HL-60 (cell line): ENCODE results near the gene SLC36A1.

Source experiments
- DNase-seq, 2 experiments: peaks; one replicate each; pipeline ENCODE4 v3.0.0-alpha.2; 2010 to 2020; ENCODE audit warnings: low read depth in 1 of 2, low spot score in 1 of 2
- H3K27ac ChIP-seq: fragments of 250-450 bp; sonication (Bioruptor Pico); replicated peaks from 2 replicates; pipeline ENCODE4 v1.5.1; 2020; ENCODE audit warnings: mild to moderate bottlenecking, moderate library complexity
- H3K27me3 ChIP-seq: fragments of 250-450 bp; sonication (Bioruptor Pico); 2 replicates; pipeline ENCODE4 v1.5.1; 2021; ENCODE audit warnings: mild to moderate bottlenecking, moderate library complexity; ENCODE audit not compliant: insufficient read depth, poor library complexity, severe bottlenecking
- H3K4me3 ChIP-seq: replicated peaks from 2 replicates; pipeline ENCODE4 v1.5.1; 2011; ENCODE audit warnings: mild to moderate bottlenecking, control low read depth, low read length; ENCODE audit not compliant: insufficient read depth
- CTCF ChIP-seq: IDR thresholded peaks from one replicate; pipeline ENCODE4 v1.5.1; 2011; ENCODE audit warnings: low read length, control low read depth, inconsistent platforms; ENCODE audit not compliant: insufficient read depth
- GABPA ChIP-seq: IDR thresholded peaks from 2 replicates; pipeline ENCODE4 v1.6.1; 2012; ENCODE audit warnings: low read depth
- POLR2AphosphoS5 ChIP-seq: IDR thresholded peaks from 2 replicates; pipeline ENCODE4 v1.6.1; 2012; ENCODE audit warnings: low read depth
- REST ChIP-seq: IDR thresholded peaks from 2 replicates; pipeline ENCODE4 v1.6.1; 2012; ENCODE audit warnings: low read depth; ENCODE audit not compliant: insufficient replicate concordance
- SPI1 ChIP-seq: IDR thresholded peaks from 2 replicates; pipeline ENCODE4 v1.6.1; 2012; ENCODE audit warnings: low read depth, mild to moderate bottlenecking, borderline replicate concordance

SLC36A1 gene

GRCh38 chr5:151477101-151477500 lies 29.7 kb downstream of the SLC36A1 start:
- peak in 1 of 2 experiments; percentile 24 for DNase-seq
- TF ChIP-seq CTCF (no peak), REST (no peak), POLR2AphosphoS5 (no peak), GABPA (no peak), SPI1 (no peak)
- peak overlapping the region; percentile 23 for H3K27ac ChIP-seq
- H3K4me3 ChIP-seq: no peak overlapping the region
- H3K27me3 ChIP-seq: no peaks in the 10 kb centered on the region

- no peak overlapping the region for H3K4me3 ChIP-seq
- H3K27me3 ChIP-seq: no peaks in the 10 kb centered on the region
- H3K27ac ChIP-seq: peak overlapping the region; percentile 94
- peak in 1 of 2 experiments; percentile 16 for DNase-seq
- TF ChIP-seq SPI1: no peak
- no peak for TF ChIP-seq REST
- TF ChIP-seq CTCF: no peak
- no peak for TF ChIP-seq GABPA
- TF ChIP-seq POLR2AphosphoS5: no peak
Measured at GRCh38 chr5:151480384-151481293, 33.2 kb downstream of the SLC36A1 start.

- Histone ChIP-seq H3K4me3 (no peak overlapping the region), H3K27me3 (no peaks in the 10 kb centered on the region), H3K27ac (peak overlapping the region; percentile 94)
- DNase-seq: peak; percentile 94 to 97
- TF ChIP-seq SPI1 (peak; percentile 81; the same call in 1 of the 2 replicates), CTCF (no peak), POLR2AphosphoS5 (peak; percentile 69; the same call in 1 of the 2 replicates), REST (peak; percentile 32), GABPA (peak; percentile 22; the same call in 1 of the 2 replicates)
Measured at GRCh38 chr5:151483176-151483575, 35.8 kb downstream of the SLC36A1 start.
